GM10266 (cell line): ENCODE data around the gene BEST4.
A peak's percentile ranks its signal among the peaks of the same experiment; 100 is the strongest.
"Not testable (repeated sequence)": the region's sequence is repeated elsewhere in the genome, so short reads cannot be mapped to it uniquely, and the experiment has no call there.

Experiments
- DNase-seq: peaks from one replicate; pipeline ENCODE4 v3.0.0; 2012; ENCODE audit errors: extremely low spot score
- CTCF ChIP-seq: IDR thresholded peaks from 2 replicates; pipeline ENCODE4 v1.5.1; 2012; ENCODE audit warnings: mild to moderate bottlenecking, low read depth; ENCODE audit not compliant: control insufficient read depth, insufficient read depth; ENCODE audit errors: missing control alignments

The BEST4 gene

DNA sequence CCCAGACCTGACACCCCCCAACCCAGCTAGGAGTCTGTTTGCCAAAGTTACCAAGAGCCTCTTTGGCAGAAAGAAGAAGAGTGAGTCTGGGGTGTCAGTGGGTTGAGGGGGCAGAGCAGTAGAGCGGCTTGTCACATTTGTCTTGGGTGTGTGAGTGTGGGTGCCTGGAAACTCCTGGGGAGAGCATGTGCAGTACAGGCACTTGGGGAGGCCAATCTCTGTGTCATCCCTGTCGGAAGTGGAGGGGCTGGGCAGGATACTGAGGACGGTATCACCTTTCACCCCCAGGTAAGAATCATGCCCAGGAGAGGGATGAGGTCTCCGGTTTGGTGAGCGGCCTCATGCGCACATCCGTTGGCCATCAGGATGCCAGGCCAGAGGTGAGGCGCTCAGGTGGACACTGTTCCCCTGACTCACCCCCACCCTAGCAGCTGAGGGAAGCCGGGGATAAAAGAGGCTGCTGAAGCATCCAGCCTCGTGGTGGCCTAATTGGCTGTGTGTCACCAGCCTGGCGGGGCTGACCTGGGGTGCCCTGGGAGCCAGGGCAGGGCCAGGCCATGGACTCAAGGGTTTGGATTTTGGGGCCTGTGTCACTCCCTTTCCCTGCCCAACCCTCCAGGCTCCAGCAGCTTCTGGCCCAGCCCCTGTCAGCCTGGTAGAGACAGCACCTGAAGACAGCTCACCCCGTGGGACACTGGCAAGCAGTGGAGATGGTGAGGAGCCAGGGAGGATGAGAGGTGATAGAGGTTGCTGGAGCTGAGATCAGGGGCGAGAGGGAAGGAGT lies 15.5 kb upstream of the BEST4 start:
- TF ChIP-seq CTCF: no peak
- no peak for DNase-seq

GRCh38 chr1:44803062-44803311 lies 15.0 kb upstream of the BEST4 start:
- DNase-seq: no peak
- no peak for TF ChIP-seq CTCF

DNA sequence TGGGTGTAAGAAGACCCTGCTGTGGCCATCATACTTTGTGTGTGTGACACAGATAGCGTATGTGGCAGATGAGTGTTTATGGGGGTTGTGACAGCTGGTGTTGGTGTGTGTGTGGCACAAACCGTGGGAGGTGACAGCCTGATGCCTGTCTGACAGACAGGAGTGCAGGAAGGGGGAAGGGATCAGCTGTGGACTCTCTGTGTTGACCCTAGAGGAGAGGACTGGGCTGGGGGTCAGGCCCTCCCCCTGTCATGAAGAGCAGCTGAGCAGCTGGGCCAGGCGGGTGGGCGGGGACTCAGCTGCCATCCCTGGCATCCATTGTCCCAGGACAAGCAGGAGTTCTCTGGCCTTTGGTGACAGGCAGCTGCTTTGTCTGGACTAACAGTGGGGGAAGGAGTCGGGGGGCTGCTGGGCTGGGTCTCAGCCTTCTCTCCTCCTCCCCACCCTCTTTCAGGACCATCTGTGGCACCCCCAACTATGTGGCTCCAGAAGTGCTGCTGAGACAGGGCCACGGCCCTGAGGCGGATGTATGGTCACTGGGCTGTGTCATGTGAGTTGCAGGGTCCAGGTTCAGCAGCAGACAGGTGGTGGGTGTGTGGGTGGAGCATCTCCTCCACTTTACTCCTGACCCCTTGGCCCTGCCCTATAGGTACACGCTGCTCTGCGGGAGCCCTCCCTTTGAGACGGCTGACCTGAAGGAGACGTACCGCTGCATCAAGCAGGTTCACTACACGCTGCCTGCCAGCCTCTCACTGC lies 14.5 kb upstream of the BEST4 start:
- no peak for DNase-seq
- no peak for TF ChIP-seq CTCF

- no peak for DNase-seq
- TF ChIP-seq CTCF: no peak
Observed at GRCh38 chr1:44801491-44802305, 13.7 kb upstream of the BEST4 start.

- peak; percentile 99 for DNase-seq
- peak; percentile 97 for TF ChIP-seq CTCF
Observed at GRCh38 chr1:44799770-44800584, 12.0 kb upstream of the BEST4 start, which contains the start of gene PLK3. PLK3 (plus strand) TSS chr1:44800377; CDS start chr1:44800464, 87 bp downstream.

DNA sequence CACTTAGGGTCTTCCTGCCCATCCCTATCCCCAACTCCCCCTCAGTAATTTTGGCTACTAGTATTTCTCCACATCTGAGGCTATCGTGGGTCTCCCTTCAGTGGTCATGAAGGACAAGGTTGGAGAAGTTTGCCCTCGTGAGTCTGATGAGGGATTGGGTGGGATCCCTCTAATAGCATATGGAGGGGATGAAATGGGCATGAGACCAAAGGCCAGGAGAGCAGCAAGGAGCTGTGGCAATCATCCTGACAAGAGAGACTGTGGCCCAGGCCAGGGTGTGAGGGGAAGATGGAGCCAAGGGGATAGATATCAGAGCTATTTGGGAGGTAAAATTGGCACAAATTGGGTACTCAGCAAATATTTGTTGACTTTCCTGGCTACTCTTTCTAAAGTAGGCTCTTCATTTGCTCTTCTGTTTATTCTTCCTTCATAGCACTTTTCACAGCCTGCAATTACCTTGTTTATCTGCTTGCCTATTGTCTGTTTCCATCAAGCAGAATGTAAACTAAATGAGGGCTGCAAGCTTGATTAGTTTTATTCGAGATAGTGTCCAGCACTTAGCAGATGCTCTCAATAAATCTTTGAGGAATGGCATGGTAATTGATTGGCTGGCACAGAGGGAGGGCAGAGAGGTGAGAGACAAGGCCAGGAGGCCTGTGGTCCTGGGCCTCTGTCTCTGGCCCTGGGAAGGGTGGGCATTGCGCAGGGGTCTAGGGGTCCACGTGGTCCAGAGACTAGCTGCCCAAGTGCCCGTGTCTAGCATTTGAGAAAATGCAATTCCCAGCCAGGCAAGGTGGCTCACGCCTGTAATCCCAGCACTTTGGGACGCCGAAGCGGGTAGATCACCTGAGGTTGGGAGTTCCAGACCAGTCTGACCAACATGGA lies 10.8 kb upstream of the BEST4 start:
- no peak for TF ChIP-seq CTCF
- DNase-seq: no peak

- DNase-seq: not testable (repeated sequence)
Observed at GRCh38 chr1:44797886-44798285, 9.9 kb upstream of the BEST4 start.
